ENCODE measurements around the gene CROCC2.

Gene CROCC2

DNA sequence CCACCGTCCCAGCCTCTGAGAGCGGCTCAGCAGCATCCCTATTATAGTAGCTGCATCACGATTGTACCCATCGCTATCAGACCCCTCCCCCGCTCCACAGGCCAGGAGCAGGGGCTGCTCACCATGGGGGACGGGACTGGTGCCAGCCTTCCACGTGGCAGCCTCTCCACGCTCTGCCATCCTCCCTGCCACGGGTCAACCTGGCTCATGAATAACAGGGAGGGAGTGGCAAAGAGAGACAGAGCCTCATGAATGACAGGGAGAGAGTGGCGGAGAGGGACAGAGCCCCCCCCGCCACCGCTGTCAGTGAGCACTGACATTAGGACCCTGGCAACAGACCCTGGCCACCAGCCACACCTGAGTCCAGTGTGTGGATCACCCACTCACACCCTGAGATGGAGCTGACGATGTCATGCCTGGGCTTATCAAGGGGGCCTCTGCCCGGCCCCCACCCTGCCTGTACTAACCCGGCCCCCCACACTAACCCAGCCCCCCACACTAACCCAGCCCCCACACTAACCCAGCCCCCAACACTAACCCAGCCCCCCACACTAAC, 16.9 kb downstream of the CROCC2 start:
- DNase-seq: no peak

DNA sequence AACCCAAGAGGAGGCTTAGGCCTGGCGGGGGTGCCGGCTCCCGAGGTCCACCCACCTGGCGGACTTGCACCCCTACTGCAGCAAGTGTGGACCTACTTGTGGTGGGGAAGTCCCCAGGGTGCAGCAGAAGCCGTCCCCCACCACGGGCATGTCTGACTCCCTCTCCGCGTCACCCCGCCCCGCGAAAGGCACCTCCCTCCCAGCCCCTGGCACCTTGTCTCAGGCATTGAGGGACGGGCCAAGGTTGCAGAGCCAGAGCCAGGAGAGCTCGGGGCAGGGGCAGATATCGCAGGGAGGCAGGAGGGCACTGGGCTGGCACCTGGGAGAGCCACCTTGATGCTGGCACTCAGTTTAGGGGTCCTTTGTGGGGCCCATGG, 19.0 kb downstream of the CROCC2 start:
- no peak for DNase-seq

DNA sequence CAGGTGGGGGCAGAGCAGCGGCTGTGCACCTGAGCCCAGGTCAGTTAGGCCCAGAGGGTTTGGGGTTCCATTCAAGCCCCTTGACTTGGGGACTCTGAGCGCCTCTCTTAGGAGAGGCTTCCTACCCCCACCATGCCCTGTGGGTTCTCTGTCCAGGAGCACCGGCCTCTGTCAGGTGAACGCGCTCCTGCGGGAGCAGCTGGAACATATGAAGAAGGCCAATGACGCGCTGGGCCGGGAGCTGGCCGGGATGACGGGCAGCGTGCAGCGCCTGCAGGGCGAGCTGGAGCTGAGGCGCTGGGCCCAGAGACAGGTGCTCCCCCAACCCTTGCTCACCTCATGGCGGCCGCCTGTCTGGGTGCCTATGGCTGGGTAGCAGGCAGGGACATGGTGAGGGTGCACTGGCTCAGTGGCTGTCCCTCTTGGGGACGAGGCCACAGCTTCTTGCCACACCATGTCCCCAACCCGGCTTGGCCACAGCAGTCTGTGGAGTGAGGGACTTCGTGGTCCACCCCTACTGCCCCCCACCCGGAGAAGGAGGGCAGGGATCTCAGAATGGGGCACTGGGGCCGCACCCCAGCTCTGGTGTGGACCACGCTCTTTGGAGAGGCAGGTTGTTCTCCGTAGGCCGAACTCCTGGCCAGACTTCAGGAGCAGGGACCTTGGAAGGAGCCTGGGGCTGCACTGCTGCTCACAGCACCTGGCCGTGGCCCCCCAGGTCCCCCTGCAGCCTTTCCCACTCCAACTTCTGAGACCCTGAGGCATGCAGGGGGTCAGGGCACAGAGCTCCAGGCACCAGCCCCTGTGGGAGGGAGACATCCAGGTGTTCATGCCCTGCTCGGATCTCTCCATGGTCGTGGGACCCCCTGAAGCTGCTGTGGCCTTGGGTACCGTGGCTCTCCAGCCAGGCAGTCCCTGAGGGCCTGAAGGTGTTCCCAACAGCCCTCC, 19.7 kb downstream of the CROCC2 start:
- DNase-seq: no peak

DNA sequence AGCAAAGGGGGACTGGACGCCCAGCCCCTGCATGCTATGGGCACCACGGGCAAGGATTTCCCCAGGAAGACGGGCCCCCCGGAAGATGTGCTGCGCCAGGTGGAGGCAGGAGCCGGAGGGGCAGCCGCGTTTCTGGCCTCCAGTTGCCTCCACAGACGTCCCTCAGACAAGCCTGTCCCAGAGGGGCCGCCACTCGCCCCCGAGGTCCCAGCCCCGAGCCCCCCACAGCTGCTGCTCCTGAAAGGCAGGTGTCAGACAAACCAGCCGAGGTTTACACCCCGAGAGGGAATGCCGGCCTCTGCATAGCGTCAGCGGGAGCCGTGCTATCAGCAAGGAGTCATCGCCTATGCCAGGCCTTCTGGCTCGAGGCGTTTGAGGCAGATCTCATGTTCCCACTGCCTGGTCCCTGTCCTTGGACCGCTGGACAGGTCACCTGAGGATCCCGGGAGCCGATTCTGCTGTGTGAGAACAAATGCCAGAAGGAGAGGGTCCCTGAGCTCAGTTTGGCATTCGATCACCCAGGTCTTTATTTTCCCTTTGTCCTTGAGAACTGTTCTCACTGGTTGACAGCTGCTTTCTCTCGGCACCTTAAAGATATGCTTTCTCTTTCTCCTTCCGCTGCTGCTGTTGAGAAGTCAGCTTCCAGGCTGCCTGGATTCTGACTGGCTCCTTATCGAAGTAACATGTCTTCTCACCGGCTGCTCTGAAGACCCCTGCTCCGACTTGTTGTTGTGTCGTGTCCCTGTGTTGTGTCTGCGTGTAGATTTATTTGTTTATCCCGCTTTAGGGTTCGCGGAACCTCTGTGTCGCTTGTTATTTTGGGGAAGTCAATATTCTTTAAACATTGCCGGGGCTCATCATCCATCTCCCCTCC, 20.6 kb downstream of the CROCC2 start:
- DNase-seq: no peak

DNA sequence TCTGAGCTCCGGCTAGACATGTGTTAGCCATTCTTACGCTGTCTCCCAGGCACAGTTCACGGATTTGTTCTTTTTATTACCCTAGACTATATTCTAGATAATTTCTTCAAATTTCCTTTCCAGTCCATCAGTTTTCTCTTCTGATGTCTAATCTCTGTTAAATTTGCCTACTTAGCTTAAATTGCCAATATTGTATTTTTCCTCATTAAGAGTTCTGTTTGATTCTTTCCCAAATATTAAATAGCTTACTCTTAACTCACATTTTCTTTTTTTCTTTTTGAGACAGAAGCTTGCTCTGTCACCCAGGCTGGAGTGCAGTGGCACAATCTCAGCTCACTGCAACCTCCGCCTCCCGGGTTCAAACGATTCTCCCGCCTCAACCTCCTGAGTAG, 21.2 kb downstream of the CROCC2 start:
- DNase-seq: no peak

DNA sequence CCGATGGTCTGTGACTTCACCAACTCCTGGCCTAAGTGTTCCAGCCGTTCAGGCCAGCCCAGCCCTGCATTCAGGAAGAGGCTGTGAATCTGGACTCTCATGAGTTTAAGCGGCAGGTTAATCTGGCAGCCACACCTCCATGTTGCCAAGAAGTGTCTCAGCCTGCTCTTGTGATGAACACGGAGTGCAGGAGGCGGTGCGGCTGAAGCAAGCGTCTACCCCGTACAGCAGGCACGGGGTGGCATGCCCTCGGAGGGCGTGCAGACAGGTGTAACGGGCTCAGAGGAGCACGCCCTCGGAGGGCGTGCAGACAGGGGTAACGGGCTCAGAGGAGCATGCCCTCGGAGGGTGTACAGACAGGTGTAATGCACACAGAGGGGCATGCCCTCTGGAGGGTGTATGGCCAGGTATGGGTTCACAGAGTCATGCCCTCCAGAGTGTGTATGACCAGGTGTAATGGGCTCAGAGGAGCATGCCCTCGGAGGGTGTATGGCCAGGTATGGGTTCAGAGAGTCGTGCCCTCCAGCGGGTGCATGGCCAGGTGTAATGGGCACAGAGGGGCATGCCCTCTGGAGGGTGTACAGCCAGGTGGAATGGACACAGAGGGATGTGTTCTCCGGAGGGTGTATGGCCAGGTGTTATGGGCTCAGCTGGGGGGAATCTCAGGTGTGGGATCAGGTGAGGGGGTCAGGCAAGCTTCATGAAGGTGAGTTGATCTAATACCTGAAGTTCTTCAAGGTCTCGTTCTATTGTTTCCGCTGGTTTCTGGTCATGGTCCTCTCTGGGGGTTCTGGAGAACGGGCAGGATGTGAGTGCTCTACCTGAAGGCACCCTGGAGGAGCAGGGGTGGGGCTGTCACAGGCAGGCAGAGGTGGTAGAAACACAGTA, 22.6 kb downstream of the CROCC2 start:
- DNase-seq: no peak

DNA sequence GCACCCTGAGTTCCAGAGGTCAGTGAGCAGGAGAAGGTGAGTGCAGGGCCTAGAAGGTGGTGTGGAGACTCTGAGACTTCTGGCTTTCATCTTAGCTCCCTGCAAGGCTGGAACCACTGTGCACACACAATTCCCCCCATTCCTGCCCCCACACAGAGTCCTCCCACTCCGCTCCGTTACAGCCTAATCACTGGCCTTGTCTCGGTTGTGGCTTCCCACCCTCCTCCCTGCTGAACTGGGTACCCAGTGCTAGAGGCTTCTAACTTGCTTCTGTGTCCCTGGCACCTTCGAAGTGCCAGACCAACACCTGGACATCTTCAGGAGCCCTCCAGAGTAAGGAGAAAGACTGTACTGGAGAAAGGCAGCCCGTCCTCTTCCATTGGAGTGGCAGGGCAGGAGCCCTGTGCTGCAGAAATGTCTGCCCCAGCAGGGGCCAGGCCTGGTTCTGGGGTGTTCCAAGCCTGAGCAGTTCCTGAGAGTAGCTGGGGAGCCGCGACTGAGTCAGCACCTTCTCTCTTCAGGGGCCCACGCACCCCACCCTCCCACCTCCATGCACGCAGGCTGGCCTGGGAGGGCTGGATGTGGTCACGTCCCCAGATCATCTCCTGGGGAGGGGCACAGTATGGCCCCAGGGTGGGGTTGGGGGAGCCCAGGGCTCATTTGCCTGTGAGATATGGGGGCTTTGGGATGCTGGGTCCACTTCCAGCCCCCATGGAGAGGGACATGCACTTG, 23.4 kb downstream of the CROCC2 start:
- no peak for DNase-seq

DNA sequence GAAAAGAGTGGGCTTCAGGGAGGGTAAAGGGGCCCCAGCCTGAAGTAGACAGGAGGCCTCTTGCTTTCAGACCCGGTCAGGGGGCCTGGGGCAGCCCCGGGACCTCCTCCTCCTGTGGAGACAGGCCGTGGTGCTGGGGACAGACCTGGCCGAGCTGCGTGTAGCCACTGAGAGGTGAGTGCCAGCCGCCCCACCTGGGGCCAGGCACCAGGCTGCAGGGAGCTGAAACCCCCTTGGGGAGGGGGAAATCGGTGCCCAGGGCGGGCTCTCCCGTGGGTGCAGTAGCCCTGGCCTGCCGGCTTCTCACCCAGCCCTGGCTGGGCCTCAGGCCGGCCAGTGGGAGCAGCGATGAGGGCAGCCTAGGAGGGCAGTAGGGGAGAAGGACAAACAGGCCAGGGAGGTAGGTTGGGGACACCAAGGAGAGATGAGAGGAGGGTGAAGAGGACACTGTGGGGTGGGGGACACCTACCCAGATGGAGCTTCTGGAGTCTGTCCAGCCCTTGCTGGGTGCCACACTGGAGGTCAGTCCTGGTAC, 24.0 kb downstream of the CROCC2 start:
- DNase-seq: no peak

DNA sequence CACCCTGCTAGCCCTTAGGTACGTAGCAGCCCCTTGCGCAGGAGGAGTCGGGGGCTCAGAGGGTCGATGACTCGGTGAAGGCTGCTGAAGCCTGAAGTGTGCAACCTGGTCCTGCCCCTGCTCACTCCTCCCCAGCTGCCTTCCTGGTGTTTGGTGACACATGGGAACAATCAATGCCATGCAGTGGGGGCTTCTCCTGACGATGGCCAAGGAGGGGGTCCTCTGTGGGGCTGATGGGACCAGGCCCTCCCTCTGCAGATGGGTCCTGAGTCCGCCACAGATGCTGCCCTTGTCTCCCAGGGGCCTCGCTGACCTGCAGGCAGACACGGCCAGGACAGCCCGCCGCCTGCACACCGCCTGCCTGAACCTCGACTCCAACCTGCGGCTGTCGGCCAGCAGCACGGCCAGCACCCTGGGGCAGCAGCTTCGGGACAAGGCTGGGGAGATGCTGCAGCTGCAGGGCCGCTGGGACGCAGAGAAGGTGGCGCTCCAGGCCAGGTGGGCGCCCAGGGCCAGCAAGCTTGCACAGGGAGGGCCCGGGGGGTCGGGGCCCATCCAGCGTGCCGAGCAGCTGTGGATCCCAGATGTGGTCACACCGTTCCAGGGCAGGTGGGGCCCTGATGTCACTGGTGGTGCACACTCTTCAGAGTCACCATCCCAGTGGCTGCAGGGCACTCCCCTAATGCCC, 24.6 kb downstream of the CROCC2 start:
- DNase-seq: no peak

DNA sequence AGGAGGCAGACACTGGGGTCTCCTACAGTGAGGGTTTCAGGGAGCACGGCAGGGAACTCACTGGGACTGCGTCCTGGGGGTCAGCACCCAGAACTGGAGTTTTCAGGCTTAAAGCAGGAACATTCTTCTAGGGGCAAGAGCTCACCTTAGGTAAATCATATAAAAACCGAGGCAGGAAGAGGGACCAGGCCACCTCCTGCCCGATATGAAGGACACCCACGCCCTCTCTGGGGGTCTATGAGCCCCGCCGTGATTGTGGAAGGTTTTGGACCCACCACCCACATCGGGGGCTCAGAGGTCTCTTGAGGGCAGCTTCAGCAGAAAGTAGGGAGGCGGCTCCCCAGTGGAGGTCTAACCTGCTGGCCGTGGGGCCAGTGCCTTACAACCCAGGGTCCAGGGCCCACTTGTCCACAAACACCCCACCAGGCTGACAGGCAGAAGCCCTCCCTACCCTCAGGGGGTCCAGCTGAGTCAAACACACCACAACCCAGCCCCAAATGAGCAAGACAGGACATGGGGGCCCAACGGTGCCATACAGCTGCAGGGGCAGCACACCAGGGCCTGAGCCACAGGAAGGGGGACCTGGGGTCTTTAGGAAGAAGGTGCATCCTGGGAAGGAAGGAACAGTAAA, 25.3 kb downstream of the CROCC2 start:
- DNase-seq: no peak

DNA sequence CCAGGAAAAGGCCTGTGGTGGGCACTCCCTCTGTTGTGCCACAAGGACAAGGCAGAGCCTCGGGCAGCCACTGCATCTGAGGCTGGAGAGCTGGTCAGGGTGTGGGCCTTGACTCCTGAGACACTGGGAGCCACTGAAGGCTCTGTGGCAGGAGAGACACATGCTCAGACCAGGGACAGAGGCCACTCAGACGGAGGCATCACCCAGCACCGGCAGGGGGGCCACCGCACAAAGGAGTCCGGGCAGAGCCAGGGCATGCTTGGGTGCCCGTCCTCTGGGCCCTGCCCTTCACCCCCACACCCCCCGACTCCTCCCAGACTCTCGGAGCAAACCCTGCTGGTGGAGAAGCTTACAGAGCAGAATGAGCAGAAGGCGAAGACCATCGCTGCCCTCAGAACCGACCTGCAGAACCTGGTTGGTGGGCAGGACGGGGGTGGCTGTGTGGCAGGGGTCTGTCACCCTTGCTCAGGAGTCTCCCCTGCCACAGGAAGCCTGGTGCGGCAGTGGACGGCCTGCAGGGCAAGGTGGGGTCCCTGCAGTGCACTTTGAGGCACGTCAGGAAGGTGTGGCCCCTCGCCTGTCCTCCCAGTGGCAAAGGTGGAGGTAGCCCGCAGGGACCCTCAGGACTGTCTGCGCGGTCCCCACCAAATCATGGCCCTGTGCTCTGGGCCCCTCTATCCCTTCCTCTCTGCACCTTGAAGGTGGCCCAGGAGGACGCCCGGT, 26.0 kb downstream of the CROCC2 start:
- DNase-seq: no peak

DNA sequence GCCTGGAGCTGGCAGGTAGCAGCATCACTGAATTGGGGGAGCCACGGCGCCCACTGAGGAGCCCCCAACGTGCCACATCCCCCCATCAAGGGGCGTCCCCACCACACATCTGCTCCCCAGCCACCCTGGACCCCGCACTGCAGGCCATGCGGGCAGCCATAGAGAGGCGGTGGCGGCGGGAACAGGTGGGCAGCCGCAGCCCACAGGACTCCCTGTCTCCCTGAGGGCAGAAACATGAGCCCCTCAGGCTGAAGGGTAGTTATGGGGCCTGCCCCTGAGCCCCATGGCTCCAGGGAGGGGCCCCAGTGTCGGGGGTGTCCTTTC, 26.6 kb downstream of the CROCC2 start:
- DNase-seq: no peak

DNA sequence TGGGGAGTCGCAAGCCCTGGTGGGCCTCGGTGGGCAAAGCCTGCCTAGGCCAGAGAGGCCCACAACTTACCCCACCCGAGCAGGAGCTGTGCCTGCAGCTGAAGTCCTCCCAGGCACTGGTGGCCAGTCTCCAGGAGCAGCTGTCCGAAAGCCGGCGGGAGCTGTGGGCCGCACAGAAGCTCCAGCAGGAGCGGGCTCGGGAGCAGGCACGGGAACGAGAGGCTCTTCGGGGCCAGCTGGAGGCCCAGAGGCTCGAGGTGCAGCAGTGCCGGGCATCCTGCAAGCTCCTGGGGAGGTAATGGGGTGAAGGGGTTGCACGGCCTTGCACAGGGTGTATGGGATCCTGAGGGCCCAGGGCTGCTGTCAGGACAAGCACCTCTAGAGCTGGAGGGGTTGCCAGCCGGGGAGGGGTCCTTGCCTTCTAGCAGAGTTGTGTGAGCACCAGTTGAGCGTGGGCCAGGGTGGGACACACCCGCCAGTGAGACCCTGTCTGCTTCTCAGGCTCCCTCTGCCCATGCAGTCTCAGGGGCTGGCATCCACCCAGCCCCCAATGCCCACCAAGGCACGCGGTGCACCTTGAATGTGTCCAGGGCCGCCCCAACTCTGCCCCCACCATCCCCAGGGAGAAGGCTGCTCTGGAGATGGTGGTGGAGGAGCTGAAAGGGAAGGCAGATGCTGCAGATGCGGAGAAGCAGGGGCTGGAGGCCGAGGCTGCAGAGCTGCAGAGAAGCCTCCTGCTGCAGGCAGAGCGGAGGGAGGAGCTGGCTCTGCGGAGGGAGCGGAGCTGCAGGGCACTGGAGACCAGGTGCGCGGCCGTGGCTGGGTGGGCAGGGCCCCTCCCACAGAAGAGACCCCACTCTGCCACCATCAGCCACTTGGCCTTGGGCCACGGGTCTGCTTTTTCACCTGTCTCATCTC, 27.2 kb downstream of the CROCC2 start:
- no peak for DNase-seq

DNA sequence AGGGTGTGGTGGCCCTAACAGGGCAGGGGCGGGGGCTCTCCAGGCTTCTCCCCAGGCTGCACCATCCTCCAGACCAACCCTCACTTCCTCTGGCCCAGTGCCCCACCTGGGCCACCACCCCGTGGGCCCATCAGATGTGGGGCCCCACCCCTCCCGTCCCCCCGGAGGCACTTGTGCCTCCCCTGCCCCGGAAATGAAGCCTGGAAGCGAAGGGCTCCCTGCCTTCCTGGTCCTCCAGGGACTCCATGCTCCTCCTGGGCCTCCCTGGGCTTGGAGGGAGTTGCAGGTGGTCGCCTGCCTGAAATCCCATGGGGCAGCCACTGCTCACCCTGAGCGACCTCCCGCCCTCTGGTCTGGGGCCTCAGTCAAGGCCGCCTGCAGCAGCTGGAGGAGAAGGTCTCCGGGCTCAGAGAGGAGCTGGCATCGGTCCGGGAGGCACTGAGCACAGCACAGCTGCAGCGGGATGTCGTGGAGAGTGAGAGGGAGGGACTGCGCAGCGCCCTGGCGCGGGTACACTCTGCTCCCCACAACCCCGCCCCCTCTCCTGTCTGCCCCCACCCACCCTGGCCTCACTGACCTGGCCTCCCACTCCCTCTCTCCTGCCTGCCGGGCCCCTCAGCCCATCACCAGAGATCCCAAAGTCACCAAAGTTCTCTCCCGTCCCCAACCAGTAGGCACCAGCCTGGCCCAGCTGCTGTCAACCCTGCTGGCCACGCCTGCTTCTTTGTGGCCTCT, 28.0 kb downstream of the CROCC2 start:
- DNase-seq: no peak

DNA sequence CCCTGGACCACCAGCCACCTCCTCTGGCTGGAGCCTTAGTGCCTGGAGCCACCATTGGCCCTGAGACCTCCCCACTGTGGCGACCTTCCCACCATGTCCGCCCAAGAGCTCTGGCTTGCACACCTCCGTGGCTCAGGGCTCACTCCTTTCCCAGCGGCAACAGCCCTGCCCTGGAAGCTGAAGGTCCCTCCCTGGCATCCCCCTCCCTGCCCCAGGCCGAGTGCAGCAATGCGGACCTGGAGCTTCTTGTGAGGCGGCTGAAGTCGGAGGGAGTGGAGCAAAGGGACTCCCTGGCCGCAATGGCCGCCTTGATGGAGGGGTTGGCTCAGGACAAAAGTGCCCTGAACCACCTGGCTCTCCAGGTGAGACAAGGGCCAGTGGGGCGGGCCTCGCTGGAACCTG, 28.6 kb downstream of the CROCC2 start:
- DNase-seq: no peak

DNA sequence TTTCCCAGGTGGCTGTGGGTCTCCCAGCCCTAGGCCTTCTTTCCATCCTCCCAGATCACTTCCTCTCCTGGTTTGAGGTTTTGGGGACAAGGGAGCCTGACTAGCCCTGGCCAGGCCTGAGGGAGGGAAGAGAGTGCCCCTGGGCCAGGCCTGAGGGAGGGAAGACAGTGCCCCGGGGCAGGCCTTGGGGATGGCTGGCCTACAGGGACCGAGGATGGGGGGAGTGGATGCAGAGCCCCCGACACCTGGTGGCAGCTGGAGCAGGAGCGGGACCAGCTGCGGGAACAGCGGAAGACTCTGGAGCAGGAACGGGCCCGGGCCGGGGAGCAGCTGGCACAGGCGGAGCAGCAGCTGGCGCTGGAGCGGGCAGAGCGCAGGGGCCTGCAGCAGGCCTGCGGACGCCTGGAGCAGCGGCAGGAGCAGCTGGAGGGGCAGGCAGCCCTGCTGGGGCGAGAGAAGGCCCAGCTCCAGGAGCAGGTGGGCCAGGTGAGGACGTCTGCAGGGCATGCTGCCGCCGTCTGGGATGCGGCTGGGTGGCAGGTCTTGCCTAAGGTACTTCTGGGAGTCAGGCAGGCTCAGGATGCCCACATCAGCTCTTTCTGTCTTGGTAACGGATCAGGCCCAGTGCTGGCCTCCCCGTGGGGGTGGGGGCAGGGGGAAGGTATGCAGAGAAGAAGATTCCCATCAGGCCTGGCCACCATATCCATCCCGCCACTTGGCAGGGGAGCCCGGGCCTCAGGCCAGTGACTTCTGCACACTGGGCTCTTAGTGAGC, 29.2 kb downstream of the CROCC2 start:
- no peak for DNase-seq

DNA sequence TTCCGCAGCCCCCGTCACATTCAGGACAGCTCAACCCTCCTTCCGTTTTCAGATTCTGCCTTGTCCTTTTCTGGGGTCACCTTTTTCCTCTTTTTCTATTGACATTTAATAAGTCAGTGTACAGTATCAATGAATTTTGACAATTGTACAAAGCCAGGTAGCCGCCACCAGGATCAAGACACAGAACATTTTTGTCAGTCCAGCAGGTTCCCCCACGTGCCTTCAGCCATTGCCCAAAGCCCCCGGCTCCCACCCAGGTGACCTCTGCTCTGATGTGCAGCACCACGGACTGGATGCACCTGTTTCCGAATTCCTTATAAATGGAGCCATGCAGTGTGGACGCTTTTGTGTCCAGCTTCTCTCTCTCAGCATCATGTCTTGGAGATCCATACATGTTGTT, 30.0 kb downstream of the CROCC2 start:
- no peak for DNase-seq

Measured in NCI-H1092 treated with DMSO at 0.1 percent for 48 hours (cell line).